Hepatocyte (in vitro differentiated cells): ENCODE results near the gene C19orf47. TPM values are rescaled to one million over a fixed set of nuclear protein-coding genes. Genes with fewer than 3 reads are reported as not detected.

ENCODE experiments used
- DNase-seq: peaks from one replicate; pipeline ENCODE4 v3.0.0-alpha.2; 2016; ENCODE audit warnings: low spot score
- H2AFZ ChIP-seq: fragments of 200-600 bp; sonication (generic); 2 replicates; pipeline ENCODE4 v1.6.0; 2016; ENCODE audit warnings: antibody characterized with exemption, mild to moderate bottlenecking
- H3K27ac ChIP-seq: fragments of 200-600 bp; sonication (generic); 2 replicates; pipeline ENCODE4 v1.5.1; 2016; ENCODE audit warnings: mild to moderate bottlenecking
- H3K27me3 ChIP-seq: fragments of 200-600 bp; sonication (generic); 2 replicates; pipeline ENCODE4 v1.6.1; 2016
- H3K36me3 ChIP-seq: fragments of 200-600 bp; sonication (generic); replicated peaks from 2 replicates; pipeline ENCODE4 v1.5.1; 2016; ENCODE audit warnings: low read depth; ENCODE audit not compliant: insufficient read depth
- H3K4me1 ChIP-seq: fragments of 200-600 bp; sonication (generic); 2 replicates; pipeline ENCODE4 v1.5.1; 2016; ENCODE audit warnings: mild to moderate bottlenecking, moderate library complexity; ENCODE audit not compliant: insufficient read depth
- H3K4me2 ChIP-seq: fragments of 200-600 bp; sonication (generic); 2 replicates; pipeline ENCODE4 v1.6.0; 2016
- H3K4me3 ChIP-seq: fragments of 200-600 bp; sonication (generic); 2 replicates; pipeline ENCODE4 v1.5.1; 2016; ENCODE audit warnings: mild to moderate bottlenecking
- H3K79me2 ChIP-seq: fragments of 200-600 bp; sonication (generic); 2 replicates; pipeline ENCODE4 v1.6.0; 2017; ENCODE audit warnings: mild to moderate bottlenecking
- H3K9me2 ChIP-seq: fragments of 200-600 bp; sonication (generic); replicated peaks from 2 replicates; pipeline ENCODE4 v1.6.0; 2017; ENCODE audit warnings: mild to moderate bottlenecking; ENCODE audit not compliant: insufficient read depth
- H3K9me3 ChIP-seq: fragments of 200-600 bp; sonication (generic); 2 replicates; pipeline ENCODE4 v1.5.1; 2016; ENCODE audit warnings: low read depth, mild to moderate bottlenecking
- H4K20me1 ChIP-seq: fragments of 200-600 bp; sonication (generic); 2 replicates; pipeline ENCODE4 v1.6.0; 2016; ENCODE audit warnings: mild to moderate bottlenecking; ENCODE audit not compliant: insufficient read depth, poor library complexity, severe bottlenecking
- EZH2 ChIP-seq: fragments of 200-600 bp; sonication (generic); IDR thresholded peaks from 2 replicates; pipeline ENCODE4 v1.6.1; 2016; ENCODE audit warnings: antibody characterized with exemption, mild to moderate bottlenecking, borderline replicate concordance
- EZH2phosphoT487 ChIP-seq: fragments of 200-600 bp; sonication (generic); IDR thresholded peaks from one replicate; pipeline ENCODE4 v1.6.1; 2018; ENCODE audit warnings: antibody characterized with exemption, mild to moderate bottlenecking, low read depth, moderate library complexity; ENCODE audit not compliant: unreplicated experiment, severe bottlenecking
- WGBS: methylation state at CpG from one replicate; pipeline ENCODE4 v1.1.6; 2016; ENCODE audit warnings: low lambda C conversion rate; ENCODE audit errors: missing lambda C conversion rate; 5-methylcytosine and 5-hydroxymethylcytosine counted together
- polyA plus RNA-seq: library from polyadenylated mRNA; unstranded; fragments of >200 nt; fragmentation: Nextera tagmentation; extraction: Ambion mirVana; gene quantifications from 2 replicates; pipeline ENCODE4 v1.2.1, GENCODE V29; 2016
- total RNA-seq: library from RNA; depleted of rRNA; stranded (reverse); fragments of >200 nt; gene quantifications from 2 replicates; pipeline ENCODE4 v1.2.3, GENCODE V29; 2014
- TF ChIP-seq, protein P1 (sequence below): fragments of 200-600 bp; sonication (generic); IDR thresholded peaks from 2 replicates; pipeline ENCODE4 v1.5.1; 2016; ENCODE audit warnings: antibody characterized with exemption, mild to moderate bottlenecking; ENCODE audit not compliant: poor library complexity

C19orf47 gene
- total and polyA plus RNA-seq, 2 experiments from 2014 or later = 7.4 to 9.8 TPM

GRCh38 chr19:40378509-40378908 is 30.3 kb upstream of the C19orf47 start:
- no peaks in the 10 kb centered on the region for H3K4me1 ChIP-seq
- H3K27me3 ChIP-seq = no peaks in the 10 kb centered on the region
- H3K9me3 ChIP-seq = no peaks in the 10 kb centered on the region
- no peaks in the 10 kb centered on the region for H3K9me2 ChIP-seq
- 90% methylated on average over 2 of the region's 2 CpGs for WGBS
- no peak overlapping the region for H3K27ac ChIP-seq
- H3K36me3 ChIP-seq = no peaks in the 10 kb centered on the region
- TF ChIP-seq, protein P1, sequence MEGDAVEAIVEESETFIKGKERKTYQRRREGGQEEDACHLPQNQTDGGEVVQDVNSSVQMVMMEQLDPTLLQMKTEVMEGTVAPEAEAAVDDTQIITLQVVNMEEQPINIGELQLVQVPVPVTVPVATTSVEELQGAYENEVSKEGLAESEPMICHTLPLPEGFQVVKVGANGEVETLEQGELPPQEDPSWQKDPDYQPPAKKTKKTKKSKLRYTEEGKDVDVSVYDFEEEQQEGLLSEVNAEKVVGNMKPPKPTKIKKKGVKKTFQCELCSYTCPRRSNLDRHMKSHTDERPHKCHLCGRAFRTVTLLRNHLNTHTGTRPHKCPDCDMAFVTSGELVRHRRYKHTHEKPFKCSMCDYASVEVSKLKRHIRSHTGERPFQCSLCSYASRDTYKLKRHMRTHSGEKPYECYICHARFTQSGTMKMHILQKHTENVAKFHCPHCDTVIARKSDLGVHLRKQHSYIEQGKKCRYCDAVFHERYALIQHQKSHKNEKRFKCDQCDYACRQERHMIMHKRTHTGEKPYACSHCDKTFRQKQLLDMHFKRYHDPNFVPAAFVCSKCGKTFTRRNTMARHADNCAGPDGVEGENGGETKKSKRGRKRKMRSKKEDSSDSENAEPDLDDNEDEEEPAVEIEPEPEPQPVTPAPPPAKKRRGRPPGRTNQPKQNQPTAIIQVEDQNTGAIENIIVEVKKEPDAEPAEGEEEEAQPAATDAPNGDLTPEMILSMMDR = no peak
- TF ChIP-seq EZH2phosphoT487 (no peak), EZH2 (no peak)
- no peak for DNase-seq
- no peaks in the 10 kb centered on the region for H4K20me1 ChIP-seq
- no peaks in the 10 kb centered on the region for H3K79me2 ChIP-seq
- H2AFZ ChIP-seq = no peak overlapping the region
- H3K4me3 ChIP-seq = no peak overlapping the region
- H3K4me2 ChIP-seq = no peak overlapping the region

- TF ChIP-seq EZH2phosphoT487 (no peak), EZH2 (no peak)
- TF ChIP-seq, protein P1 = no peak
- Histone ChIP-seq H3K9me2 (no peaks in the 10 kb centered on the region), H2AFZ (no peak overlapping the region), H4K20me1 (no peaks in the 10 kb centered on the region), H3K9me3 (no peaks in the 10 kb centered on the region), H3K4me3 (no peak overlapping the region), H3K27ac (no peak overlapping the region), H3K4me2 (no peak overlapping the region), H3K79me2 (no peaks in the 10 kb centered on the region), H3K27me3 (no peaks in the 10 kb centered on the region), H3K4me1 (no peaks in the 10 kb centered on the region), H3K36me3 (no peaks in the 10 kb centered on the region)
- WGBS = 96% methylated on average over 24 of the region's 25 CpGs
- no peak for DNase-seq
Measured at GRCh38 chr19:40377876-40378385, 29.7 kb upstream of the C19orf47 start.

GRCh38 chr19:40376286-40376862 is 28.2 kb upstream of the C19orf47 start:
- Histone ChIP-seq H2AFZ (no peak overlapping the region), H3K4me2 (no peak overlapping the region), H4K20me1 (no peaks in the 10 kb centered on the region), H3K9me2 (no peaks in the 10 kb centered on the region), H3K36me3 (no peaks in the 10 kb centered on the region), H3K27ac (no peak overlapping the region), H3K27me3 (no peaks in the 10 kb centered on the region), H3K4me1 (no peaks in the 10 kb centered on the region), H3K9me3 (no peaks in the 10 kb centered on the region), H3K4me3 (no peak overlapping the region), H3K79me2 (no peaks in the 10 kb centered on the region)
- no peak for DNase-seq
- no peak for TF ChIP-seq EZH2phosphoT487
- no peak for TF ChIP-seq EZH2
- TF ChIP-seq, protein P1 = no peak
- 98% methylated on average over 17 of the region's 17 CpGs for WGBS
